ENCODE measurements around the gene ANKRD27. TPM values are rescaled to one million over a fixed set of nuclear protein-coding genes. Genes with fewer than 3 reads are reported as not detected.

The ANKRD27 gene
- polyA plus RNA-seq, 1 of the 3 experiments (the other 2 are of a cell fraction): 16.5 TPM

DNA sequence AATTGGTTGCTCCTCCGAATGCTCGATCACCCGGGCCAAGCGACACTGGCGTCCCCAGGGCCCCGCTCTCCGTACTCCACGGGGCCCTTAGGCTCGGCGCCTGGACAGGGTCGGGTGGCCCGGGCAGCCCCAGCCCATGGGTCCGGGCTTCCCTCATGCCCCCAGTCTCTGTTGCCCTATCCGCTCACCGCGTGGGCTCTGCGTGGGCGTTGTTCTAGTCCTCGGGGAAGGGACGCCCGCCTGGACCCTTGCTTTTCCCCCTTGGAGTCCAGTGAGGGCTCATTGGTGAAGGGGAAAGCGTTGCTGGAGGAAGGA lies 45.9 kb upstream of the ANKRD27 start:
- Histone ChIP-seq H2AFZ (ENCODE audit: low read depth) (no peak overlapping the region), H3K4me3 (ENCODE audit: low read depth in 2 of 2, low read length in 1 of 2) (no peak overlapping the region), H3K27ac (ENCODE audit: low read depth in 2 of 2, low read length in 1 of 2) (no peak overlapping the region), H3K36me3 (replicated peaks in 1 of 2; ENCODE audit: control insufficient read depth in 1 of 2, insufficient read depth in 2 of 2, low read length in 1 of 2) (no peaks in the 10 kb centered on the region), H3F3A (replicated peaks; ENCODE audit: insufficient read depth) (peaks cover 2% of the 10 kb centered on the region), H4K20me1 (ENCODE audit: insufficient read depth) (no peaks in the 10 kb centered on the region), H3K4me2 (no peak overlapping the region), H3K4me1 (ENCODE audit: control insufficient read depth in 1 of 2, insufficient read depth in 2 of 2, low read depth in 1 of 2, low read length in 1 of 2) (no peaks in the 10 kb centered on the region), H3K27me3 (ENCODE audit: insufficient read depth) (no peaks in the 10 kb centered on the region), H3K79me2 (ENCODE audit: insufficient read depth) (no peaks in the 10 kb centered on the region), H3K9me2 (no peaks in the 10 kb centered on the region), H3K9ac (no peak overlapping the region), H3K9me3 (no peaks in the 10 kb centered on the region)
- ChIA-PET CTCF (no interaction called here), POLR2A (no interaction called here)
- DNase-seq: no peak
- 87% methylated on average over 9 of the region's 22 CpGs for WGBS (ENCODE audit: low lambda C conversion rate)
- TF ChIP-seq EP300 (IDR thresholded peaks at IDR 0.05; ENCODE audit: borderline replicate concordance in 1 of 2, low read depth in 1 of 2, low read length in 1 of 2): no peak
- no peak for TF ChIP-seq TAF1 (IDR thresholded peaks at IDR 0.05; ENCODE audit: borderline replicate concordance, low read depth, low read length)
- no peak for TF ChIP-seq SMC3 (IDR thresholded peaks at IDR 0.05; ENCODE audit: low read depth, low read length)
- TF ChIP-seq RXRA (IDR thresholded peaks at IDR 0.05; ENCODE audit: borderline replicate concordance, low read depth): no peak
- no peak for TF ChIP-seq RAD21 (IDR thresholded peaks at IDR 0.05; ENCODE audit: low read length)
- TF ChIP-seq JUND (IDR thresholded peaks at IDR 0.05): no peak
- TF ChIP-seq MEF2A (IDR thresholded peaks at IDR 0.05; ENCODE audit: borderline replicate concordance, low read depth): no peak
- TF ChIP-seq, protein P1, sequence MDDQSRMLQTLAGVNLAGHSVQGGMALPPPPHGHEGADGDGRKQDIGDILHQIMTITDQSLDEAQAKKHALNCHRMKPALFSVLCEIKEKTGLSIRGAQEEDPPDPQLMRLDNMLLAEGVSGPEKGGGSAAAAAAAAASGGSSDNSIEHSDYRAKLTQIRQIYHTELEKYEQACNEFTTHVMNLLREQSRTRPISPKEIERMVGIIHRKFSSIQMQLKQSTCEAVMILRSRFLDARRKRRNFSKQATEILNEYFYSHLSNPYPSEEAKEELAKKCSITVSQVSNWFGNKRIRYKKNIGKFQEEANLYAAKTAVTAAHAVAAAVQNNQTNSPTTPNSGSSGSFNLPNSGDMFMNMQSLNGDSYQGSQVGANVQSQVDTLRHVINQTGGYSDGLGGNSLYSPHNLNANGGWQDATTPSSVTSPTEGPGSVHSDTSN (IDR thresholded peaks at IDR 0.05): no peak
- no peak for TF ChIP-seq POLR2AphosphoS5 (IDR thresholded peaks at IDR 0.05; ENCODE audit: low read depth, low read length)
- TF ChIP-seq EZH2phosphoT487 (IDR thresholded peaks at IDR 0.05; ENCODE audit: borderline replicate concordance, low read depth): no peak
- TF ChIP-seq, protein P2, sequence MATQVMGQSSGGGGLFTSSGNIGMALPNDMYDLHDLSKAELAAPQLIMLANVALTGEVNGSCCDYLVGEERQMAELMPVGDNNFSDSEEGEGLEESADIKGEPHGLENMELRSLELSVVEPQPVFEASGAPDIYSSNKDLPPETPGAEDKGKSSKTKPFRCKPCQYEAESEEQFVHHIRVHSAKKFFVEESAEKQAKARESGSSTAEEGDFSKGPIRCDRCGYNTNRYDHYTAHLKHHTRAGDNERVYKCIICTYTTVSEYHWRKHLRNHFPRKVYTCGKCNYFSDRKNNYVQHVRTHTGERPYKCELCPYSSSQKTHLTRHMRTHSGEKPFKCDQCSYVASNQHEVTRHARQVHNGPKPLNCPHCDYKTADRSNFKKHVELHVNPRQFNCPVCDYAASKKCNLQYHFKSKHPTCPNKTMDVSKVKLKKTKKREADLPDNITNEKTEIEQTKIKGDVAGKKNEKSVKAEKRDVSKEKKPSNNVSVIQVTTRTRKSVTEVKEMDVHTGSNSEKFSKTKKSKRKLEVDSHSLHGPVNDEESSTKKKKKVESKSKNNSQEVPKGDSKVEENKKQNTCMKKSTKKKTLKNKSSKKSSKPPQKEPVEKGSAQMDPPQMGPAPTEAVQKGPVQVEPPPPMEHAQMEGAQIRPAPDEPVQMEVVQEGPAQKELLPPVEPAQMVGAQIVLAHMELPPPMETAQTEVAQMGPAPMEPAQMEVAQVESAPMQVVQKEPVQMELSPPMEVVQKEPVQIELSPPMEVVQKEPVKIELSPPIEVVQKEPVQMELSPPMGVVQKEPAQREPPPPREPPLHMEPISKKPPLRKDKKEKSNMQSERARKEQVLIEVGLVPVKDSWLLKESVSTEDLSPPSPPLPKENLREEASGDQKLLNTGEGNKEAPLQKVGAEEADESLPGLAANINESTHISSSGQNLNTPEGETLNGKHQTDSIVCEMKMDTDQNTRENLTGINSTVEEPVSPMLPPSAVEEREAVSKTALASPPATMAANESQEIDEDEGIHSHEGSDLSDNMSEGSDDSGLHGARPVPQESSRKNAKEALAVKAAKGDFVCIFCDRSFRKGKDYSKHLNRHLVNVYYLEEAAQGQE (IDR thresholded peaks at IDR 0.05; ENCODE audit: low read depth, low read length): no peak
- no peak for TF ChIP-seq GATA2 (CRISPR knock-in tag; IDR thresholded peaks at IDR 0.05)
- TF ChIP-seq SIN3A (IDR thresholded peaks at IDR 0.05; ENCODE audit: borderline replicate concordance, low read depth, low read length): no peak
- no peak for TF ChIP-seq TCF12 (IDR thresholded peaks at IDR 0.05)
- TF ChIP-seq, protein P3, sequence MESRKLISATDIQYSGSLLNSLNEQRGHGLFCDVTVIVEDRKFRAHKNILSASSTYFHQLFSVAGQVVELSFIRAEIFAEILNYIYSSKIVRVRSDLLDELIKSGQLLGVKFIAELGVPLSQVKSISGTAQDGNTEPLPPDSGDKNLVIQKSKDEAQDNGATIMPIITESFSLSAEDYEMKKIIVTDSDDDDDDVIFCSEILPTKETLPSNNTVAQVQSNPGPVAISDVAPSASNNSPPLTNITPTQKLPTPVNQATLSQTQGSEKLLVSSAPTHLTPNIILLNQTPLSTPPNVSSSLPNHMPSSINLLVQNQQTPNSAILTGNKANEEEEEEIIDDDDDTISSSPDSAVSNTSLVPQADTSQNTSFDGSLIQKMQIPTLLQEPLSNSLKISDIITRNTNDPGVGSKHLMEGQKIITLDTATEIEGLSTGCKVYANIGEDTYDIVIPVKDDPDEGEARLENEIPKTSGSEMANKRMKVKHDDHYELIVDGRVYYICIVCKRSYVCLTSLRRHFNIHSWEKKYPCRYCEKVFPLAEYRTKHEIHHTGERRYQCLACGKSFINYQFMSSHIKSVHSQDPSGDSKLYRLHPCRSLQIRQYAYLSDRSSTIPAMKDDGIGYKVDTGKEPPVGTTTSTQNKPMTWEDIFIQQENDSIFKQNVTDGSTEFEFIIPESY (IDR thresholded peaks at IDR 0.05; ENCODE audit: borderline replicate concordance, low read depth): no peak
- TF ChIP-seq MXI1 (IDR thresholded peaks at IDR 0.05; ENCODE audit: low read depth, low read length): no peak
- TF ChIP-seq RFX5 (IDR thresholded peaks at IDR 0.05; ENCODE audit: low read length): no peak
- no peak for TF ChIP-seq FOSL2 (IDR thresholded peaks at IDR 0.05; ENCODE audit: borderline replicate concordance, low read depth)

Data from SK-N-SH (cell line).